AML-193 (cell line): ENCODE data around the gene PDE4B.
"Not testable (repeated sequence)": the region's sequence is repeated elsewhere in the genome, so short reads cannot be mapped to it uniquely, and the experiment has no call there.

Experiments used
- DNase-seq, 2 experiments: peaks; one replicate each; lab custom pipeline; 2025; lab: John Stamatoyannopoulos, UW

PDE4B gene

GRCh38 chr1:66312271-66312990, 519.7 kb downstream of the PDE4B start:
- no peak for DNase-seq

GRCh38 chr1:66313429-66313828, 520.7 kb downstream of the PDE4B start:
- no peak for DNase-seq

- DNase-seq = no peak
Measured at GRCh38 chr1:66315671-66316070, 523.0 kb downstream of the PDE4B start.

GRCh38 chr1:66316464-66317247, 524.0 kb downstream of the PDE4B start:
- no peak for DNase-seq

- no peak for DNase-seq
Measured at GRCh38 chr1:66317248-66317515, 524.5 kb downstream of the PDE4B start.

- DNase-seq = no peak
Measured at GRCh38 chr1:66320231-66320630, 527.5 kb downstream of the PDE4B start.

- not testable (repeated sequence) for DNase-seq
Measured at GRCh38 chr1:66322462-66322861, 529.8 kb downstream of the PDE4B start.

- DNase-seq = no peak
Measured at GRCh38 chr1:66323958-66324625, 531.4 kb downstream of the PDE4B start.

- no peak for DNase-seq
Measured at GRCh38 chr1:66325594-66326380, 533.1 kb downstream of the PDE4B start.

- no peak for DNase-seq
Measured at GRCh38 chr1:66326867-66327266, 534.2 kb downstream of the PDE4B start.

GRCh38 chr1:66327588-66327987, 534.9 kb downstream of the PDE4B start:
- DNase-seq = peak; percentile 75 to 85

- no peak for DNase-seq
Measured at GRCh38 chr1:66328896-66329295, 536.2 kb downstream of the PDE4B start.

- DNase-seq = peak; percentile 41 to 61
Measured at GRCh38 chr1:66330722-66331141, 538.0 kb downstream of the PDE4B start.

GRCh38 chr1:66331658-66332547, 539.2 kb downstream of the PDE4B start:
- peak; percentile 79 to 86 for DNase-seq

- no peak for DNase-seq
Measured at GRCh38 chr1:66332548-66332901, 539.8 kb downstream of the PDE4B start.

GRCh38 chr1:66333466-66334199, 540.9 kb downstream of the PDE4B start:
- DNase-seq = peak; percentile 20 to 36

GRCh38 chr1:66334318-66334717, 541.6 kb downstream of the PDE4B start:
- DNase-seq = no peak

- DNase-seq = no peak
Measured at GRCh38 chr1:66335125-66335524, 542.4 kb downstream of the PDE4B start.

GRCh38 chr1:66335859-66336640, 543.4 kb downstream of the PDE4B start:
- peak; percentile 95 to 96 for DNase-seq

GRCh38 chr1:66336641-66336990, 543.9 kb downstream of the PDE4B start:
- no peak for DNase-seq
